Liver (tissue), 9 donors: ENCODE data around the gene BRCA1. TPM values are rescaled to one million over a fixed set of nuclear protein-coding genes. Genes with fewer than 3 reads are reported as not detected.

ENCODE experiments used
- DNase-seq: peaks from one replicate; pipeline ENCODE4 v3.0.0-alpha.2; 2017; ENCODE audit warnings: low spot score
- H3K27ac ChIP-seq, 2 donors: one replicate each; pipeline ENCODE4 v1.7.0; 2013; ENCODE audit warnings: inconsistent platforms in 2 of 2, low read length in 2 of 2, control low read depth in 1 of 2, low read depth in 1 of 2, mild to moderate bottlenecking in 1 of 2
- H3K27me3 ChIP-seq, 4 donors: one replicate each; pipeline versions ENCODE4 v1.6.1 to v1.7.0; 2013; ENCODE audit warnings: low read length in 3 of 4, inconsistent platforms in 1 of 4, mild to moderate bottlenecking in 1 of 4, moderate library complexity in 1 of 4; ENCODE audit not compliant: control insufficient read depth in 4 of 4, insufficient read depth in 4 of 4
- H3K36me3 ChIP-seq, 4 donors: one replicate each; pipeline versions ENCODE4 v1.6.1 to v1.7.0; 2013; ENCODE audit warnings: low read length in 3 of 4, mild to moderate bottlenecking in 3 of 4, low read depth in 1 of 4, moderate library complexity in 1 of 4; ENCODE audit not compliant: control insufficient read depth in 4 of 4, insufficient read depth in 3 of 4
- H3K4me1 ChIP-seq, 4 donors: one replicate each; pipeline versions ENCODE4 v1.6.1 to v1.7.0; 2013; ENCODE audit warnings: low read length in 3 of 4, mild to moderate bottlenecking in 3 of 4, moderate library complexity in 1 of 4; ENCODE audit not compliant: control insufficient read depth in 4 of 4, insufficient read depth in 4 of 4
- H3K4me3 ChIP-seq, 3 donors: one replicate each; pipeline versions ENCODE4 v1.6.1 to v1.7.0; 2013; ENCODE audit warnings: low read length in 3 of 3, control low read depth in 1 of 3, low read depth in 1 of 3, mild to moderate bottlenecking in 1 of 3
- H3K9ac ChIP-seq, 2 donors: one replicate each; pipeline ENCODE4 v1.7.0; 2013; ENCODE audit warnings: low read length in 2 of 2, mild to moderate bottlenecking in 2 of 2, moderate library complexity in 2 of 2, control low read depth in 1 of 2, low read depth in 1 of 2
- H3K9me3 ChIP-seq, 4 donors: one replicate each; pipeline versions ENCODE4 v1.6.1 to v1.7.0; 2013; ENCODE audit warnings: low read length in 3 of 4; ENCODE audit not compliant: control insufficient read depth in 4 of 4
- ATF3 ChIP-seq: IDR thresholded peaks from 2 replicates; pipeline ENCODE4 v1.6.1; 2016; ENCODE audit warnings: antibody characterized with exemption
- CTCF ChIP-seq: fragments of 150-350 bp; IDR thresholded peaks from 2 replicates; pipeline ENCODE4 v1.5.1; 2017; ENCODE audit warnings: improper control_type of control experiment, low read depth, low read length; ENCODE audit not compliant: missing input control
- EGR1 ChIP-seq, 2 donors: IDR thresholded peaks; 2 replicates each; pipeline ENCODE4 v1.6.1; 2016 to 2018; ENCODE audit warnings: antibody characterized with exemption in 2 of 2, low read depth in 2 of 2
- FOXA1 ChIP-seq: IDR thresholded peaks from 2 replicates; pipeline ENCODE4 v1.6.1; 2016; ENCODE audit warnings: antibody characterized with exemption
- FOXA2 ChIP-seq: IDR thresholded peaks from 2 replicates; pipeline ENCODE4 v1.6.1; 2016; ENCODE audit warnings: antibody characterized with exemption
- GABPA ChIP-seq, 2 donors: IDR thresholded peaks in 1 of 2; conservative IDR thresholded peaks in 1 of 2; 2 replicates each; pipeline ENCODE4 v1.6.1; 2016; ENCODE audit warnings: antibody characterized with exemption in 2 of 2, mild to moderate bottlenecking in 1 of 2, moderate library complexity in 1 of 2
- HNF4A ChIP-seq, 2 donors: conservative IDR thresholded peaks; 2 replicates each; pipeline ENCODE4 v1.6.1; 2016; ENCODE audit warnings: antibody characterized with exemption in 2 of 2, mild to moderate bottlenecking in 2 of 2
- HNF4G ChIP-seq: IDR thresholded peaks from 2 replicates; pipeline ENCODE4 v1.6.1; 2016; ENCODE audit warnings: antibody characterized with exemption
- MAX ChIP-seq: IDR thresholded peaks from 2 replicates; pipeline ENCODE4 v1.6.1; 2016; ENCODE audit warnings: antibody characterized with exemption
- NR2F2 ChIP-seq: IDR thresholded peaks from 2 replicates; pipeline ENCODE4 v1.6.1; 2016; ENCODE audit warnings: antibody characterized with exemption
- RAD21 ChIP-seq, 2 donors: IDR thresholded peaks; 2 replicates each; pipeline ENCODE4 v1.6.1; 2016; ENCODE audit warnings: antibody characterized with exemption in 2 of 2, mild to moderate bottlenecking in 2 of 2
- SP1 ChIP-seq: IDR thresholded peaks from 2 replicates; pipeline ENCODE4 v1.6.1; 2018; ENCODE audit warnings: antibody characterized with exemption, mild to moderate bottlenecking
- YY1 ChIP-seq: IDR thresholded peaks from 2 replicates; pipeline ENCODE4 v1.6.1; 2016; ENCODE audit warnings: antibody characterized with exemption, mild to moderate bottlenecking
- ZBTB33 ChIP-seq: IDR thresholded peaks from 2 replicates; pipeline ENCODE4 v1.6.1; 2016; ENCODE audit warnings: antibody characterized with exemption
- WGBS: extraction: QIAGEN DNeasy Blood & Tissue Kit; methylation state at CpG from one replicate; pipeline ENCODE4 v1.1.7; 2013; 5-methylcytosine and 5-hydroxymethylcytosine counted together
- polyA plus RNA-seq, 2 donors: library from polyadenylated mRNA; stranded (reverse) in 1 of 2; unstranded in 1 of 2; fragments of 200-250 nt in 1 of 2; fragments of >200 nt in 1 of 2; fragmentation: Nextera tagmentation in 1 of 2; extraction: Ambion mirVana in 1 of 2; gene quantifications; one replicate each; pipeline versions ENCODE4 v1.2.1 to v1.2.3, GENCODE V29; 2013 to 2015
- total RNA-seq, 2 donors: library from RNA; depleted of rRNA; stranded (reverse); fragments of >200 nt; gene quantifications; one replicate each; pipeline ENCODE4 v1.2.3, GENCODE V29; 2014
- donor health status: healthy.
- donor health status: healthy.
- donor health status: healthy.
- donor health status: healthy.
- donor health status: healthy.

BRCA1 gene
- total and polyA plus RNA-seq, 4 donors, result 1.5 to 18.6 (median 12.8) TPM

GRCh38 chr17:43025766-43026537 lies 99.2 kb downstream of the BRCA1 start:
- Histone ChIP-seq H3K9me3 (no peaks in the 10 kb centered on the region), H3K9ac (no peak overlapping the region), H3K4me1 (peaks cover 8 to 34% (median 20%) of the 10 kb centered on the region in 4 donors), H3K27ac (no peak overlapping the region), H3K27me3 (no peaks in the 10 kb centered on the region), H3K4me3 (no peak overlapping the region), H3K36me3 (no peaks in the 10 kb centered on the region)
- WGBS, result 80% methylated on average over 16 of the region's 16 CpGs
- TF ChIP-seq SP1 (no peak), ATF3 (no peak), EGR1 (IDR thresholded peaks at IDR 0.05; ENCODE audit: low read depth in 2 of 2) (no peak), NR2F2 (no peak), ZBTB33 (no peak), FOXA1 (no peak)
- no peak for DNase-seq

- H3K4me1 ChIP-seq, result peaks cover 10 to 37% (median 21%) of the 10 kb centered on the region in 4 donors
- no peak for TF ChIP-seq MAX
- no peak for TF ChIP-seq HNF4G
- no peak for TF ChIP-seq CTCF
- no peak for TF ChIP-seq SP1
These were observed 99.9 kb downstream of the BRCA1 start for GRCh38 chr17:43025290-43025657.

GRCh38 chr17:43024407-43025289 lies 100.5 kb downstream of the BRCA1 start, which contains the start of gene RND2:
Gene RND2, plus strand, starts transcription at chr17:43025231. Its CDS starts 117 bp downstream, at chr17:43025348.
- peaks cover 7 to 36% (median 21%) of the 10 kb centered on the region in 4 donors for H3K4me1 ChIP-seq
- H3K27ac ChIP-seq, result peak within 1 kb of the TSS; percentile 11 to 76
- H3K9me3 ChIP-seq, result no peaks in the 10 kb centered on the region
- H3K36me3 ChIP-seq, result no peaks in the 10 kb centered on the region
- peak; percentile 79 for DNase-seq
- H3K27me3 ChIP-seq, result no peaks in the 10 kb centered on the region
- WGBS, result 2% methylated on average over 61 of the region's 61 CpGs
- peak within 1 kb of the TSS in 1 of 2 donors; percentile 14 for H3K9ac ChIP-seq
- H3K4me3 ChIP-seq, result peak within 1 kb of the TSS; percentile 5 to 52 (median 42)
- peak; percentile 93 to 95 for TF ChIP-seq RAD21 (IDR thresholded peaks at IDR 0.05)
- peak; percentile 48 to 56 for TF ChIP-seq EGR1 (IDR thresholded peaks at IDR 0.05; ENCODE audit: low read depth in 2 of 2)
- TF ChIP-seq ATF3, result no peak
- TF ChIP-seq NR2F2, result no peak
- no peak for TF ChIP-seq FOXA2
- peak in 1 of 2 donors; percentile 11 for TF ChIP-seq GABPA (IDR thresholded peaks at IDR 0.05 in 1 of 2, conservative IDR thresholded peaks at IDR 0.05 in 1 of 2)
- peak; percentile 85 for TF ChIP-seq CTCF
- no peak for TF ChIP-seq HNF4G
- TF ChIP-seq FOXA1, result no peak
- no peak for TF ChIP-seq ZBTB33
- peak; percentile 6 for TF ChIP-seq YY1
- TF ChIP-seq SP1, result peak; percentile 56
- TF ChIP-seq HNF4A (conservative IDR thresholded peaks at IDR 0.05), result peak; percentile 17 to 36

More at GRCh38 chr17:43025290-43025657, 99.9 kb downstream of the BRCA1 start:
- H3K9me3 ChIP-seq, result no peaks in the 10 kb centered on the region
- no peak for DNase-seq
- no peaks in the 10 kb centered on the region for H3K36me3 ChIP-seq
- WGBS, result 26% methylated on average over 27 of the region's 27 CpGs
- no peaks in the 10 kb centered on the region for H3K27me3 ChIP-seq
- no peak overlapping the region for H3K9ac ChIP-seq
- no peak overlapping the region for H3K27ac ChIP-seq
- peak overlapping the region in 1 of 3 donors; percentile 42 for H3K4me3 ChIP-seq
